Ascending aorta (tissue), 2 donors: Measurements from ENCODE around the gene ZMYM3. TPM values are rescaled to one million over a fixed set of nuclear protein-coding genes. Genes with fewer than 3 reads are reported as not detected.

Source experiments
- DNase-seq, 2 donors: peaks; one replicate each; pipeline ENCODE4 v3.0.0-alpha.2; 2019; ENCODE audit warnings: low spot score in 2 of 2
- H3K27ac ChIP-seq, 2 donors: fragments of 200-600 bp; sonication (generic); one replicate each; pipeline ENCODE4 v1.5.1; 2016 to 2017; ENCODE audit warnings: mild to moderate bottlenecking in 1 of 2
- H3K27me3 ChIP-seq: fragments of 200-600 bp; sonication (generic); one replicate; pipeline ENCODE4 v1.5.1; 2017
- H3K36me3 ChIP-seq, 2 donors: fragments of 200-600 bp; sonication (generic); one replicate each; pipeline ENCODE4 v1.5.1; 2016
- H3K4me1 ChIP-seq, 2 donors: fragments of 200-600 bp; sonication (generic); one replicate each; pipeline ENCODE4 v1.5.1; 2016 to 2017; ENCODE audit warnings: mild to moderate bottlenecking in 1 of 2
- H3K4me3 ChIP-seq, 2 donors: fragments of 200-600 bp; sonication (generic); one replicate each; pipeline ENCODE4 v1.5.1; 2016 to 2017; ENCODE audit warnings: mild to moderate bottlenecking in 1 of 2
- H3K9me3 ChIP-seq, 2 donors: fragments of 200-600 bp; sonication (generic); one replicate each; pipeline ENCODE4 v1.5.1; 2016
- CTCF ChIP-seq, 3 experiments: fragments of 200-600 bp in 2 of 3; fragments of 450-650 bp in 1 of 3; sonication (generic) in 2 of 3; IDR thresholded peaks; one replicate each; pipeline ENCODE4 v1.5.1; 2016 to 2019; ENCODE audit warnings: antibody characterized with exemption in 3 of 3, mild to moderate bottlenecking in 1 of 3, moderate library complexity in 1 of 3
- intact Hi-C: fragments of 100-400 bp; cut with DNase I; formaldehyde crosslinking; loops from one replicate; pipeline ENCODE4 v1.15.1; 2023
- total RNA-seq: library from RNA; depleted of rRNA; stranded (reverse); fragments of >200 nt; gene quantifications from one replicate; pipeline ENCODE4 v1.1.0, GENCODE V29; 2016

The ZMYM3 gene
- total RNA-seq, 1 donor from 2014 or later, result 12.5 TPM

DNA sequence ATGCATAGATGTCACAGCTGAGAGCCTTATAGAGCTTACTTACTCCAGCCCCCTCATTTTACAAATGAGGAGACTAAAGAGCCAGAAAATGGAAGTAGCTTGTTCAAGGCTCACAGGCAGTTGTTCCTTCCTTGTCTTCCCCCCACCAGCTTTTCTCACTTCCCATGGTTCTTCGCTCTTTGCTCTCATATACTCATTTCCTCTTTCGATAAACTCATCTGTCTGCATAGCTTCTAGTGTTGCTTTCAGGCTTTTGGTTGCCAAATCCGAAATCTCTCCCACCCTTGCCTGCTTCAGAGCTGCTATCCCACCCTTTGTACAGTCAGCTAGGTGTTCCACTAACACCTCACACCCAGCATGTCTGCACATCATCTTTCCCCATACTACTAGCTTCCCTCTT lies 55.9 kb downstream of the ZMYM3 start:
- H3K4me1 ChIP-seq, result no peaks in the 10 kb centered on the region
- intact Hi-C loops, result no loop called here
- no peak for DNase-seq
- H3K27me3 ChIP-seq, result no peaks in the 10 kb centered on the region
- no peak for TF ChIP-seq CTCF (IDR thresholded peaks at IDR 0.05)
- no peaks in the 10 kb centered on the region for H3K36me3 ChIP-seq
- no peak overlapping the region for H3K4me3 ChIP-seq
- H3K9me3 ChIP-seq, result no peaks in the 10 kb centered on the region
- H3K27ac ChIP-seq, result no peak overlapping the region

GRCh38 chrX:71195964-71196649 lies 57.8 kb downstream of the ZMYM3 start:
- no peaks in the 10 kb centered on the region for H3K4me1 ChIP-seq
- H3K27me3 ChIP-seq, result no peaks in the 10 kb centered on the region
- no peaks in the 10 kb centered on the region for H3K9me3 ChIP-seq
- no peak overlapping the region for H3K27ac ChIP-seq
- no peak for TF ChIP-seq CTCF (IDR thresholded peaks at IDR 0.05)
- intact Hi-C loops, result no loop called here
- H3K4me3 ChIP-seq, result no peak overlapping the region
- DNase-seq, result no peak
- H3K36me3 ChIP-seq, result no peaks in the 10 kb centered on the region

DNA sequence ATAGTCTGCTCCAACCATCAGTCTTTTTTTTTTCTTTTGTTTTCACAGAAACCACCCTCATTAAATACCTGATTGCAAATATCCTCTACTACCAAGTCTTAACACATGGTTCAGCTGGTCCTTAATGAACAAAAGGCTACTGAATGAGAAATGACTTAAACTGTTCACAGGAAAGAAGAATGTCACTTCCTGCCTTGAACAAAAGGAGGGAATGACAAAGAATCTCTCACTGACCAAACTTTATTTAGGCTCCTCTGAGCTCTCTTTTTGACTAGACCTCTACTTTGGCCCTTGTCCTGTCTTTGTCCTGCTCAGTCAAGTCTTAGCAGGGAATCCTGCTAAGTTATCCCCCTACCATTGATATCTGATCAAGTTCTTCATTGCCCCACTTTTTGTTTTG lies 62.7 kb downstream of the ZMYM3 start:
- no peak overlapping the region for H3K4me3 ChIP-seq
- no peaks in the 10 kb centered on the region for H3K4me1 ChIP-seq
- no peak for TF ChIP-seq CTCF (IDR thresholded peaks at IDR 0.05)

More for the DNA sequence above, 62.7 kb downstream of the ZMYM3 start:
- intact Hi-C loops, result no loop called here
- no peaks in the 10 kb centered on the region for H3K36me3 ChIP-seq
- no peaks in the 10 kb centered on the region for H3K27me3 ChIP-seq
- DNase-seq, result no peak
- no peaks in the 10 kb centered on the region for H3K9me3 ChIP-seq
- no peak overlapping the region for H3K27ac ChIP-seq

Other genes with a start within 250 kb of the ZMYM3 start
- 31.2 TPM for gene SNX12, start 185.8 kb downstream of the ZMYM3 start, total RNA-seq
- 8.0 TPM for gene FOXO4, start 158.3 kb downstream of the ZMYM3 start, total RNA-seq
- not detected for gene CXorf65, start 147.4 kb downstream of the ZMYM3 start, total RNA-seq
- gene IL2RG, start 142.6 kb downstream of the ZMYM3 start, total RNA-seq, result 2.4 TPM
- 36.9 TPM for gene MED12, start 135.5 kb downstream of the ZMYM3 start, total RNA-seq
- gene NLGN3, start 109.3 kb downstream of the ZMYM3 start, total RNA-seq, result 0.21 TPM
- not detected for gene GJB1, start 30.9 kb downstream of the ZMYM3 start, total RNA-seq
- 178 TPM for gene NONO, start 29.5 kb upstream of the ZMYM3 start, total RNA-seq
- gene ITGB1BP2, start 47.6 kb upstream of the ZMYM3 start, total RNA-seq, result not detected
- gene TAF1, start 112.2 kb upstream of the ZMYM3 start, total RNA-seq, result 63.2 TPM